ENCODE results near the gene ANKAR.

Gene ANKAR

GRCh38 chr2:189648846-189649509, 25.5 kb upstream of the ANKAR start:
- TF ChIP-seq GATA2 (IDR thresholded peaks at IDR 0.05; ENCODE audit: low read depth, low read length) (no peak), GATA3 (IDR thresholded peaks at IDR 0.05; ENCODE audit: low read depth, low read length) (no peak)

GRCh38 chr2:189651284-189651683, 23.2 kb upstream of the ANKAR start:
- TF ChIP-seq GATA3 (IDR thresholded peaks at IDR 0.05; ENCODE audit: low read depth, low read length) = no peak
- TF ChIP-seq GATA2 (IDR thresholded peaks at IDR 0.05; ENCODE audit: low read depth, low read length) = no peak

GRCh38 chr2:189654641-189655040, 19.8 kb upstream of the ANKAR start:
- no peak for TF ChIP-seq GATA3 (IDR thresholded peaks at IDR 0.05; ENCODE audit: low read depth, low read length)
- no peak for TF ChIP-seq GATA2 (IDR thresholded peaks at IDR 0.05; ENCODE audit: low read depth, low read length)

- TF ChIP-seq GATA2 (IDR thresholded peaks at IDR 0.05; ENCODE audit: low read depth, low read length) (no peak), GATA3 (IDR thresholded peaks at IDR 0.05; ENCODE audit: low read depth, low read length) (no peak)
Measured at GRCh38 chr2:189657867-189658266, 16.6 kb upstream of the ANKAR start.

GRCh38 chr2:189658306-189659212, 15.9 kb upstream of the ANKAR start:
- TF ChIP-seq GATA3 (IDR thresholded peaks at IDR 0.05; ENCODE audit: low read depth, low read length) (no peak), GATA2 (IDR thresholded peaks at IDR 0.05; ENCODE audit: low read depth, low read length) (no peak)

GRCh38 chr2:189659734-189660133, 14.7 kb upstream of the ANKAR start:
- no peak for TF ChIP-seq GATA2 (IDR thresholded peaks at IDR 0.05; ENCODE audit: low read depth, low read length)
- TF ChIP-seq GATA3 (IDR thresholded peaks at IDR 0.05; ENCODE audit: low read depth, low read length) = no peak

- TF ChIP-seq GATA2 (IDR thresholded peaks at IDR 0.05; ENCODE audit: low read depth, low read length) = no peak
- no peak for TF ChIP-seq GATA3 (IDR thresholded peaks at IDR 0.05; ENCODE audit: low read depth, low read length)
Measured at GRCh38 chr2:189660803-189661147, 13.7 kb upstream of the ANKAR start.

GRCh38 chr2:189661148-189661956, 13.1 kb upstream of the ANKAR start, which contains the start of gene ASNSD1:
ASNSD1 (plus strand) TSS chr2:189661459; CDS start chr2:189666133, 4,674 bp downstream.
- TF ChIP-seq GATA3 (IDR thresholded peaks at IDR 0.05; ENCODE audit: low read depth, low read length) = no peak
- no peak for TF ChIP-seq GATA2 (IDR thresholded peaks at IDR 0.05; ENCODE audit: low read depth, low read length)

GRCh38 chr2:189661957-189662321, 12.5 kb upstream of the ANKAR start:
- TF ChIP-seq GATA2 (IDR thresholded peaks at IDR 0.05; ENCODE audit: low read depth, low read length) (no peak), GATA3 (IDR thresholded peaks at IDR 0.05; ENCODE audit: low read depth, low read length) (no peak)

- TF ChIP-seq GATA2 (IDR thresholded peaks at IDR 0.05; ENCODE audit: low read depth, low read length) = no peak
- TF ChIP-seq GATA3 (IDR thresholded peaks at IDR 0.05; ENCODE audit: low read depth, low read length) = no peak
Measured at GRCh38 chr2:189662669-189663226, 11.7 kb upstream of the ANKAR start.

GRCh38 chr2:189669913-189670312, 4.6 kb upstream of the ANKAR start:
- TF ChIP-seq GATA3 (IDR thresholded peaks at IDR 0.05; ENCODE audit: low read depth, low read length) = no peak
- TF ChIP-seq GATA2 (IDR thresholded peaks at IDR 0.05; ENCODE audit: low read depth, low read length) = no peak

GRCh38 chr2:189673661-189674373, 653 bp upstream of the ANKAR start:
- TF ChIP-seq GATA3 (IDR thresholded peaks at IDR 0.05; ENCODE audit: low read depth, low read length) = no peak
- TF ChIP-seq GATA2 (IDR thresholded peaks at IDR 0.05; ENCODE audit: low read depth, low read length) = no peak

GRCh38 chr2:189676471-189676870, 2.0 kb downstream of the ANKAR start:
- TF ChIP-seq GATA3 (IDR thresholded peaks at IDR 0.05; ENCODE audit: low read depth, low read length) = no peak
- no peak for TF ChIP-seq GATA2 (IDR thresholded peaks at IDR 0.05; ENCODE audit: low read depth, low read length)

All from SH-SY5Y (cell line).